PC-3 (cell line): Measurements from ENCODE around the gene CLDN19. TPM values are rescaled to one million over a fixed set of nuclear protein-coding genes. Genes with fewer than 3 reads are reported as not detected.
"Not testable (repeated sequence)": the region's sequence is repeated elsewhere in the genome, so short reads cannot be mapped to it uniquely, and the experiment has no call there.

Experiments
- ATAC-seq: fragments of 200-7000 bp; cut with Tn5 transposase; 2 replicates; pipeline ENCODE4 v1.9.1; 2020; ENCODE audit warnings: mild to moderate bottlenecking, moderate library complexity
- BruUV-seq: library from RNA; stranded (reverse); fragments of 400-500 nt; replicated peaks from 2 replicates; lab custom pipeline; 2021; lab: Mats Ljungman, UMichigan
- CTCF ChIA-PET: fragments of 300-600 bp; sonication (Branson Sonifier 250); formaldehyde crosslinking; loops from one replicate; lab custom pipeline; 2022; ENCODE audit warnings: antibody characterized with exemption; lab: Charles Lee
- POLR2A ChIA-PET: fragments of 300-600 bp; sonication (Branson Sonifier 250); formaldehyde crosslinking; loops from one replicate; lab custom pipeline; 2022; ENCODE audit warnings: antibody characterized with exemption; ENCODE audit not compliant: unreplicated experiment; lab: Charles Lee
- DNase-seq: peaks from one replicate; pipeline ENCODE4 v3.0.0-alpha.2; 2015
- H2AFZ ChIP-seq: fragments of 300-600 bp; sonication (generic); 2 replicates; pipeline ENCODE4 v1.6.0; 2016; ENCODE audit warnings: antibody characterized with exemption, low read length
- H3F3A ChIP-seq: fragments of 300-600 bp; sonication (generic); one replicate; pipeline ENCODE4 v1.6.0; 2017; ENCODE audit warnings: antibody characterized with exemption, low read length, control low read depth, mild to moderate bottlenecking; ENCODE audit not compliant: unreplicated experiment
- H3K27ac ChIP-seq: fragments of 300-600 bp; sonication (generic); 2 replicates; pipeline ENCODE4 v1.5.1; 2016; ENCODE audit warnings: mild to moderate bottlenecking, low read length
- H3K27me3 ChIP-seq: fragments of 300-600 bp; sonication (generic); 2 replicates; pipeline ENCODE4 v1.6.1; 2016; ENCODE audit warnings: low read length, mixed read lengths
- H3K36me3 ChIP-seq: fragments of 300-600 bp; sonication (generic); 2 replicates; pipeline ENCODE4 v1.6.1; 2016; ENCODE audit warnings: low read depth, mixed run types, low read length, mixed read lengths
- H3K4me1 ChIP-seq: fragments of 300-600 bp; sonication (generic); 2 replicates; pipeline ENCODE4 v1.5.1; 2016; ENCODE audit warnings: low read length; ENCODE audit not compliant: insufficient read depth
- H3K4me2 ChIP-seq: fragments of 300-600 bp; sonication (generic); 2 replicates; pipeline ENCODE4 v1.6.0; 2016; ENCODE audit warnings: low read length
- H3K4me3 ChIP-seq: fragments of 300-600 bp; sonication (generic); 2 replicates; pipeline ENCODE4 v1.5.1; 2016; ENCODE audit warnings: mild to moderate bottlenecking, low read length, mixed read lengths
- H3K79me2 ChIP-seq: fragments of 300-600 bp; sonication (generic); 2 replicates; pipeline ENCODE4 v1.6.1; 2017; ENCODE audit warnings: low read length, mixed read lengths
- H3K9ac ChIP-seq: fragments of 300-600 bp; sonication (generic); 2 replicates; pipeline ENCODE4 v1.6.0; 2016; ENCODE audit warnings: mild to moderate bottlenecking, low read length
- H3K9me2 ChIP-seq: fragments of 300-600 bp; sonication (generic); replicated peaks from 2 replicates; pipeline ENCODE4 v1.6.1; 2016; ENCODE audit warnings: mixed run types, low read length, mixed read lengths
- H3K9me3 ChIP-seq: fragments of 300-600 bp; sonication (generic); 2 replicates; pipeline ENCODE4 v1.6.1; 2016; ENCODE audit warnings: low read length, mixed read lengths
- H4K20me1 ChIP-seq: fragments of 300-600 bp; sonication (generic); 2 replicates; pipeline ENCODE4 v1.6.1; 2016; ENCODE audit warnings: low read length, mixed read lengths
- CTCF ChIP-seq: fragments of 300-600 bp; sonication (generic); conservative IDR thresholded peaks from 2 replicates; pipeline ENCODE4 v1.5.1; 2017; ENCODE audit warnings: antibody characterized with exemption, low read depth, mild to moderate bottlenecking, low read length
- EZH2 ChIP-seq: fragments of 300-600 bp; sonication (generic); IDR thresholded peaks from one replicate; pipeline ENCODE4 v1.6.1; 2017; ENCODE audit warnings: antibody characterized with exemption, mild to moderate bottlenecking, low read length; ENCODE audit not compliant: unreplicated experiment
- EZH2phosphoT487 ChIP-seq: fragments of 300-600 bp; sonication (generic); IDR thresholded peaks from 2 replicates; pipeline ENCODE4 v1.6.1; 2018; ENCODE audit warnings: mild to moderate bottlenecking, antibody characterized with exemption, low read length, borderline replicate concordance
- intact Hi-C: fragments of 100-400 bp; cut with micrococcal nuclease; formaldehyde crosslinking; loops from 2 replicates; pipeline ENCODE4 v1.9.0; 2023
- total RNA-seq: library from RNA; depleted of rRNA; stranded (reverse); fragments of >200 nt; gene quantifications from 2 replicates; pipeline ENCODE4 v1.2.3, GENCODE V29; 2014

CLDN19 gene
- total RNA-seq, 1 experiment from 2014 or later: not detected

GRCh38 chr1:42730988-42731387 lies 9.0 kb downstream of the CLDN19 start:
- H3K36me3 ChIP-seq: no peaks in the 10 kb centered on the region
- TF ChIP-seq CTCF (peak; percentile 65), EZH2 (no peak)
- no peaks in the 10 kb centered on the region for H3K9me2 ChIP-seq
- no peak overlapping the region for H3K27ac ChIP-seq
- H3F3A ChIP-seq: no peaks in the 10 kb centered on the region
- BruUV-seq: no TSS peak
- no peak overlapping the region for H3K4me3 ChIP-seq
- ChIA-PET POLR2A (no interaction called here), CTCF (no interaction called here)
- H2AFZ ChIP-seq: no peak overlapping the region
- no peaks in the 10 kb centered on the region for H3K9me3 ChIP-seq
- no peaks in the 10 kb centered on the region for H3K4me1 ChIP-seq
- no peaks in the 10 kb centered on the region for H3K79me2 ChIP-seq
- DNase-seq (peak; percentile 76), ATAC-seq (peak; percentile 74)
- H4K20me1 ChIP-seq: no peaks in the 10 kb centered on the region
- no peak overlapping the region for H3K9ac ChIP-seq
- intact Hi-C loops: loop anchor here (1.0 kb wide), 1 partner anchor 153 kb away; no protein-coding TSS in a partner anchor
- no peak overlapping the region for H3K4me2 ChIP-seq
- no peaks in the 10 kb centered on the region for H3K27me3 ChIP-seq

GRCh38 chr1:42730002-42730401 lies 10.0 kb downstream of the CLDN19 start:
- Histone ChIP-seq H3K36me3 (no peaks in the 10 kb centered on the region), H3K9me3 (no peaks in the 10 kb centered on the region), H3K4me3 (no peak overlapping the region), H3K79me2 (no peaks in the 10 kb centered on the region), H2AFZ (no peak overlapping the region), H4K20me1 (no peaks in the 10 kb centered on the region), H3K27ac (no peak overlapping the region), H3K9me2 (no peaks in the 10 kb centered on the region), H3K4me1 (no peaks in the 10 kb centered on the region), H3K4me2 (no peak overlapping the region), H3K27me3 (no peaks in the 10 kb centered on the region), H3F3A (no peaks in the 10 kb centered on the region), H3K9ac (no peak overlapping the region)
- no TSS peak for BruUV-seq
- intact Hi-C loops: no loop called here
- ChIA-PET CTCF (no interaction called here), POLR2A (no interaction called here)
- ATAC-seq (no peak), DNase-seq (no peak)
- TF ChIP-seq EZH2phosphoT487: no peak
- TF ChIP-seq CTCF: no peak
- TF ChIP-seq EZH2: no peak

GRCh38 chr1:42725820-42726219 lies 14.2 kb downstream of the CLDN19 start:
- H3K27me3 ChIP-seq, H3K4me3 ChIP-seq, POLR2A ChIA-PET: not testable (repeated sequence)

More at GRCh38 chr1:42725820-42726219, 14.2 kb downstream of the CLDN19 start:
- H3K9me3 ChIP-seq, DNase-seq, H3K4me1 ChIP-seq, CTCF ChIA-PET, H3K9ac ChIP-seq, H3K79me2 ChIP-seq, H3K27ac ChIP-seq, intact Hi-C loops, BruUV-seq, H2AFZ ChIP-seq, H3K36me3 ChIP-seq, H3K9me2 ChIP-seq, H3K4me2 ChIP-seq, H4K20me1 ChIP-seq, H3F3A ChIP-seq, ATAC-seq: not testable (repeated sequence)
